OCI-M2 (cell line): ENCODE measurements around the gene TAGLN2.

Experiments
- DNase-seq: peaks from one replicate; lab custom pipeline; 2025; ENCODE audit not compliant: unreplicated experiment; lab: John Stamatoyannopoulos, UW

Gene TAGLN2

GRCh38 chr1:159949981-159950381 lies 24.7 kb upstream of the TAGLN2 start:
- no peak for DNase-seq

DNA sequence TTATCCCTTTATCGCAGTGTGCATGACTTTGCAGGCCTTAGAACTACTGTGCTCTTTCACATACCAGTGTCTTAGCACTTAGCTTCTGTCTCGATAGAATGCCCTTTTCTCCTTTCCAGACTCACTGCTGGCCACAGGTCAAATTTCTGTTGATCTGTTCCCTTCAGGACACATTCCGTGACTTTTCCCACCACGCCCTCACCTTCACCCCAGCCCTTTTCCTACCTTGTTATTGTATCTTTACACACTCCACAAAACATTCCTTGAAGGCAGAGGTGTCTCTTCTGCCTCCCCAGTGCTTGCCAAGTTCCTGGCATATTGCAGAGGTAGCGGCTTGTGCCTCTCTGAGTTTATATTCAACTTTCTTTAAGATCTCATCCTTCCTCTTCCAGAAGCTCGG lies 23.8 kb upstream of the TAGLN2 start:
- no peak for DNase-seq

GRCh38 chr1:159947942-159948341 lies 22.6 kb upstream of the TAGLN2 start:
- no peak for DNase-seq

- DNase-seq, result no peak
Measured at GRCh38 chr1:159946242-159947187, 21.2 kb upstream of the TAGLN2 start.

- DNase-seq, result no peak
Measured at GRCh38 chr1:159945483-159946241, 20.4 kb upstream of the TAGLN2 start, which contains the start of gene IGSF9. IGSF9 (minus strand) TSS chr1:159945613; CDS start chr1:159943454, 2,159 bp downstream.

GRCh38 chr1:159944623-159945455 lies 19.5 kb upstream of the TAGLN2 start:
- DNase-seq, result no peak

DNA sequence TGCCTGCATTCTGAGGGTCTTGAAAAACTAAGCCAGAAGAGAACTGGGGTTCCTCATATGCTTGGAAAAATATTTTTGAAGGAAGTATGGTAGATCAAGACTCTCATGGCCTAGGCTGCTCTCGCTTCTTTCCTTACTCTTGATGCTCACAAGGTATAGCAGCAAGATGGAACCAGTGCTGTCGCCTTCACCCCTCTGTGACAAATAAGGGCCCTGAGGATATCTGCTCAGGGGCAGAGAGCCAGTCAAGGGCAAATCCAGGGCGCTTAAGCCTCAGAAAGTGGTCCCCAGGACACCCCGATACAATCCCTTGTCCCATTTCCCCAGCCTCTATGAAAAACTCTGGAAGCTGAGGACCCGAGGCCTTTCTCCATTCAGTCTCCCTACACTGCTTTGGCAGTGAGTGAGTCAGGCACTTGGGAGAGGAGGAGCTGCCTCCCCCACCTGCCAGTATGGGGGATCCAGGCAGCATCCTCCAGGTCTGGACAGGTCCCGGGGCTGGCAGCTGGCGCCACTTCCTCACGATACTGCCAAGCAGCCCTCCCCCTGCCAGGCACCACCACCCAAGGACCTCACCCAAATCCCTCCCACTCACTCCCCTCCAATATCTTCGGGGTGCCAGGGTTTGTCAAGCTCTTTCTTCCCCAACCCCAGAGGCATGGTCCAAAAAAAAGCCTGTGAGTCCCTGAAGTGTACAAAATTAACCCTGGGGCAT lies 18.8 kb upstream of the TAGLN2 start:
- DNase-seq, result no peak

DNA sequence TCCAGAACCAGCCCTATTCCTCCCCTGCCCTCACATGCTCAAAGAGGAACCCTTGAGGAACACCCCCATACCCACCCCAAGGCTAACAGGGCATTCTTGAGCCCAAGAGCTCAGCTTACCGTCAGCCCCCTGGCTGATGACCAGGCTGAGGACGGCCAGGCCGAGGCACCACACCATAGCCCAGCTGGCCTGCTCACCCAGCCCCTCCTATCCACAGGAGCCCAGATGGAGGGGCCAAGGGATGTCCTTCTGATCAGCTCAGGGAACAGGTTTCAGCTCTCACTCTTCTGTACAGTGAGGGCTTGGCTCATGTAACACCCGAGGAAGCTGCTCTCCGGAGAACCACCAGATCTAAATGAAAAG lies 18.0 kb upstream of the TAGLN2 start:
- no peak for DNase-seq

DNA sequence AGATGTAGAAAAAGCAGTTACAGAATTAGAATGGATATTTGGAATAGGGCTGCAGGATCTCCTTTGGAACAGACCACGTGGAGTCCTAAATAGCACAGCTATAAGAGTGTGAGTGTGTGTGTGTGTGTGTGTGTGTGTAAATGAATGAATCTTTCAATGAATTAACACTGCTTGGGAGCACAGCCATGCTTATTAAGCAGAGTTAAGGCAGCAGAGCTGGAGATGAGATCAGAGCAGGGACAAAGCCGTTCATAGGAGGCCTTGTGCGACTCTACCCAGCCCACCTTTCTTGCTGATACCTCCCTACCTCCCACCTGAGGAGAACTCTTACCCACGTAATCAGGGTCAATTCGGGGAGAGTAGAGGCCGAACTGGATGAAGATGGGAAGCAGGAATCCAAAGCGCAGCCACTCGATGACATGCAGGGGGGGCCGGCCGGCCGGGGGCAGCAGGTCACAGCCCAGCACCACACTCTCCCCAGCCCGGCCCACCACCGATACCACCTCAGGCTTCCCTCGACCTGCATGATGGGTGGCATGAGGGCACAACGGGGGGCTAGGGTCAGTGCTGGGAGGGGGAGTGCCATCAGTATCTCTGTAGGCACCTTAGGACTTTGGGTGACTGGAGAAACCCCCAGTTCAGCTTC lies 17.4 kb upstream of the TAGLN2 start:
- no peak for DNase-seq

DNA sequence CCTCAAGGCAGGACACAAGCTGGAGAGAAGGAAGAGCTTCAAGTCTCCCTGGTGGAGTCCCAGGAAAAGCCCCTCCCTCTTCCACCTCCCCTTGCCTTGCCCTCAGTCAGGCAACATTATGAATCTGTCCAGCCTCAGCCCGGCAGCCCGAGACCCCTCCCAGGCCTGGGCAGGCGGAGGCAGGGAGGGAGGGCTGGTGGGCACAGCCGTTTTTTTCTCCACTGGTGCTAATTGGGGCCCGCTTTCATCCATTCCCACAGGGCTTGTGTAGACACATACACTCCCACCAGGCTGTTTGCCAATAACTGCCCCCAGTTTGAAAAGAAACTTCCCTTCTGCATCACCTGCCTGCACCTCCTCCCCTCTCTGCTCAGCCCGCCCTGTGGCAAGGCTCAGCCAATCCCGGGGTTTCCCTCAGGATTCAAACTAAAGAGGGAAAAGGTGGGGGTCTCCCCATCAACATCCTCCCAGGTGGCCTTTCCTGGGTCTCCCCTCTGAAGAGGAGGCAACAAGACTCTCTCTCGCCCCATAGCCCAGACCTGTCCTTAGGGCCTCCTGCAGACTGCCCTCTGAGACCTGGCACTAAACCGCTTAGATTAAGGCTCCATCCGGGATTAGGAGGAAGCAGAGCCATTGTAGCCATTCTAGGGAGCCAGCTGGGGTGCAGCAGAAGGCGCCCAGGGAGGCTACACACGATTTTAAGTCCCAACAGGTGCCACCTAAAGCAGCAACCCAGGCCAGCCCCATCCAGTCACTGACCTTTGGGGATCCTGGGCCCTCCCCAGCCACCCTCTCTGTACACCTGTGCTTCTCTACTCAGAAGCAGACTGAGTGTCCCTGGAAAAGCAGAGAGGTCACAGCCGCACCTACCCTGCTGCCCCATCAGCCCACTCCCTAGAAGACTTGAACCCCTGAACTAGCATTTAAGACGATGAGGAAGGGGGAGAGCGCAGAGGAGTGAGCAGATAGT lies 16.6 kb upstream of the TAGLN2 start:
- no peak for DNase-seq

DNA sequence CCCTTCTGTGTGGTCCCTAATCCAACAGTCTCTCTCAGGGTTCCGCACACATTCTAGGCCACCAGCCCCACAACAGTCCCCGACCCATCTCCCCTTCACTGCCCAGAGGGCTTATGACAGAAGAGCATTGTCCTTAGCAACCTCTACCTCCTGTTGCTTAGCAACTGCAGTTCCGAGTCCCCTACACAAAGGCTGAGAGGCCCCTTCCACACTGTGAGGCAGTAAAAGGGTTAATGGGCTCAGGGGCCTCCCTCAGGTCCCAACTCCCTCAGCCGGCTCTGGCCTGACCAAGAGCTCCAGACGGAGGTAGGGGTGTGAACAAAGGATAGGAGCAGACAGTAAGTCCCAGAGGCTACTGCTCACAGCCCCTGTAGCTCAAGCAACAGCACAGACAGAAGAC lies 15.8 kb upstream of the TAGLN2 start:
- DNase-seq, result no peak

DNA sequence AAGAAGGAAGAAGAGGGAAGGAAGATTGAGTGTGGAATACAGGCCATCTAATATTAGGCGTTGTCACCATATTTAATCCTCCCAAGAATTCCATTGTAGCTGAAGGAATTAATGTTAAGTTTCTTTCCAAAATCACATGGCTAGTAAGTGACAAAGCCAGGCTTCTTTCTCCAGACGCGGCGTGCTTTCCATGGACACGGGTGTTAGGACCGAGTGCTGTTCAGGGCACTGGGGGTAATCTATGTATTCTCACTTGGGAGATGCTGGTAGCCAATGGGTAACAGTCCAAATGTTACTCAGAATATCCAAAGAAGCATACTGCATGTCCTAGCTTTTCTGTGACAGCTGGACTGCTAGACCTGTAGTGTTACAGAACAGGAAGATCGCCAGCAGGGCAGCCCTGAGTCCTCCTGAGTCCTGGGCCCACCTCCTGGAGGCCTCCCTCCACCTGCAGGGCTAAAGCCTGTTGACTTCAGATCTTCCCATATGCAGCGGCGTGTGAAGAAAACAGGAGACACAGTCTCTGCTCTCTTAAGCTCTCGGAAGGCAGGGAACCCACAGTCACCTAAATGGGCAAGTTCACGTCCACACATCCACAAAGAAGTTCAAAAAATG lies 14.8 kb upstream of the TAGLN2 start:
- DNase-seq, result no peak

DNA sequence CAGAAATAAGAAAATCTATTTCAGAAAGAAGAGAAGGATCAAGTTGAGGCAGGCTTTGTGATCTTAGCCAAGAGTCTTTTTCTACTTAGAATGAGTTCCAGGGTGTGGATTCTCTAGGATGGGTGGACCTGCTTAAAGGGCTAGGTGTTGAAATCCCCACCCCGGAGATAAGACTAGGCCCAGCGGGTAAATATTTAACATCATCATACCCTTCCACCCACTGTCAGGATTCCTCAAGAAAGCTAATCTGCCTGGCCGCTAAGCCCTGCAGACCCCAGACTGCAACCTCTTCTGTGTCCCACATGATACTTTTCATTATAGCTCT lies 14.3 kb upstream of the TAGLN2 start:
- no peak for DNase-seq

DNA sequence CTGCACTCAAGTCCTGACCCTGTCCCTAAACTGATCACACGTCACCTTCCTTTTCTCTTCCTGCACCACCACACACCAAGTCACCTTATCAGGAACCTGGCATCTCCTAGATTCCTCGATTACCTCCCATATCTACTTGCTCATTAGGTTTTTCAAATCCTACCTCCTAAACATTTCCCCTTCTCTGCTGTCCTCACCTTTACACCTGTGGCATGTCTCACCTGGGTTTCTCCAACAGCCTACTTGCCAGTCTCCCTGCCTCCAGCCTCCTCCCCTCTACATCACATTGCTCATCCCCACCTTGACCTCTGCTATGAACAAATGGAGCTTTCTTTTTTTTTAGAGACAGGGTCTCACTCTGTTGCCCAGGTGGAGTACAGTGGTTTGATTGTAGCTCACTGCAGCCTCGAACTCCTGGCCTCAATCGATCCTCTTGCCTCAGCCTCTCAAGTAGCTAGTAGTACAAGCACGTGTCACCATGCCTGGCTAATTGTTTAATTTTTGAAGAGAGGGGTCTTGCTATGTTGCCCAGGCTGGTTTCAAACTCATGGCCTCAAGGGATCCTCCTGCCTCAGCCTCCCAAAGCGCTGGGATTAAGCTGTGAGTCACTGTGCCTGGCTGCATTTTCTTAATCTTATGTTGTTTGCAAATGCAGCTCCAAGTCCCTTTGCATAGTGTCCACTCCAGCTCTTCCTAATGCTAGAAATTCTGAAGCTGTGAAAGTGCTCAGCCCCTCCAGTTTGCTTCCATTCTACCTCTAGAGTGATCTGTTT lies 13.8 kb upstream of the TAGLN2 start:
- DNase-seq, result no peak

- DNase-seq, result no peak
Measured at GRCh38 chr1:159938211-159938852, 13.0 kb upstream of the TAGLN2 start.

- DNase-seq, result no peak
Measured at GRCh38 chr1:159937054-159937750, 11.9 kb upstream of the TAGLN2 start.
